ENCODE measurements around the gene OR2K2. TPM values are rescaled to one million over a fixed set of nuclear protein-coding genes. Genes with fewer than 3 reads are reported as not detected.

The OR2K2 gene
- total RNA-seq, 1 donor from 2014 or later: not detected

GRCh38 chr9:111362526-111362925, 32.5 kb upstream of the OR2K2 start:
- no peak for DNase-seq (ENCODE audit: low spot score in 2 of 2, unreplicated experiment in 2 of 2)
- Mint-ChIP-seq H3K4me3 (no peak overlapping the region), H3K4me1 (peaks cover 9% of the 10 kb centered on the region), H3K27ac (no peak overlapping the region), H3K27me3 (ENCODE audit: low read depth) (no peaks in the 10 kb centered on the region), H3K36me3 (peaks cover 28% of the 10 kb centered on the region), H3K9me3 (no peaks in the 10 kb centered on the region)
- no peak for TF ChIP-seq CTCF (IDR thresholded peaks at IDR 0.05; ENCODE audit: unreplicated experiment)

- no peak overlapping the region for H3K4me3 Mint-ChIP-seq
- H3K9me3 Mint-ChIP-seq: no peaks in the 10 kb centered on the region
- H3K36me3 Mint-ChIP-seq: peaks cover 22% of the 10 kb centered on the region
- no peak for DNase-seq (ENCODE audit: low spot score in 2 of 2, unreplicated experiment in 2 of 2)
- H3K4me1 Mint-ChIP-seq: peaks cover 9% of the 10 kb centered on the region
- TF ChIP-seq CTCF (IDR thresholded peaks at IDR 0.05; ENCODE audit: unreplicated experiment): no peak
- H3K27me3 Mint-ChIP-seq (ENCODE audit: low read depth): no peaks in the 10 kb centered on the region
- H3K27ac Mint-ChIP-seq: no peak overlapping the region
These were observed 30.9 kb upstream of the OR2K2 start for GRCh38 chr9:111360881-111361280.

GRCh38 chr9:111356481-111357244, 26.6 kb upstream of the OR2K2 start:
- H3K27ac Mint-ChIP-seq: peak overlapping the region; percentile 64
- H3K9me3 Mint-ChIP-seq: peaks cover 17% of the 10 kb centered on the region
- H3K27me3 Mint-ChIP-seq (ENCODE audit: low read depth): no peaks in the 10 kb centered on the region
- no peak overlapping the region for H3K4me3 Mint-ChIP-seq
- no peak for DNase-seq (ENCODE audit: low spot score in 2 of 2, unreplicated experiment in 2 of 2)
- H3K36me3 Mint-ChIP-seq: peaks cover 1% of the 10 kb centered on the region
- TF ChIP-seq CTCF (IDR thresholded peaks at IDR 0.05; ENCODE audit: unreplicated experiment): no peak
- no peaks in the 10 kb centered on the region for H3K4me1 Mint-ChIP-seq

- Mint-ChIP-seq H3K27me3 (ENCODE audit: low read depth) (peaks cover 4% of the 10 kb centered on the region), H3K36me3 (no peaks in the 10 kb centered on the region), H3K4me3 (no peak overlapping the region), H3K27ac (no peak overlapping the region), H3K4me1 (no peaks in the 10 kb centered on the region), H3K9me3 (peaks cover 17% of the 10 kb centered on the region)
- TF ChIP-seq CTCF (IDR thresholded peaks at IDR 0.05; ENCODE audit: unreplicated experiment): no peak
- DNase-seq (ENCODE audit: low spot score in 2 of 2, unreplicated experiment in 2 of 2): no peak
These were observed 22.5 kb upstream of the OR2K2 start for GRCh38 chr9:111352545-111352944.

- Mint-ChIP-seq H3K27me3 (ENCODE audit: low read depth) (peaks cover 4% of the 10 kb centered on the region), H3K36me3 (no peaks in the 10 kb centered on the region), H3K4me1 (no peaks in the 10 kb centered on the region), H3K4me3 (no peak overlapping the region), H3K9me3 (peaks cover 17% of the 10 kb centered on the region), H3K27ac (no peak overlapping the region)
- TF ChIP-seq CTCF (IDR thresholded peaks at IDR 0.05; ENCODE audit: unreplicated experiment): no peak
- no peak for DNase-seq (ENCODE audit: low spot score in 2 of 2, unreplicated experiment in 2 of 2)
These were observed 20.5 kb upstream of the OR2K2 start for GRCh38 chr9:111350556-111350955.
